OCI-LY3 (cell line): ENCODE measurements around the gene UGDH.

Experiments used
- H2AFZ ChIP-seq: fragments of 200-600, 300-600 bp; shearing (Covaris generic); 2 replicates; pipeline ENCODE4 v1.6.0; 2014; ENCODE audit warnings: antibody characterized with exemption, low read depth, low read length
- H3K27ac ChIP-seq: fragments of 200-600, 300-600 bp; sonication (generic); 2 replicates; pipeline ENCODE4 v1.5.1; 2014; ENCODE audit warnings: mild to moderate bottlenecking, low read length, moderate library complexity, mixed read lengths
- H3K27me3 ChIP-seq: fragments of 200-600, 300-600 bp; sonication (generic); 2 replicates; pipeline ENCODE4 v1.6.1; 2014; ENCODE audit warnings: low read depth, low read length, mixed read lengths
- H3K36me3 ChIP-seq: fragments of 200-600, 300-600 bp; sonication (generic); replicated peaks from 2 replicates; pipeline ENCODE3; 2014; ENCODE audit warnings: low read depth, low read length, mixed read lengths
- H3K4me1 ChIP-seq: fragments of 300-600, 200-600 bp; sonication (generic); 2 replicates; pipeline ENCODE4 v1.6.1; 2014; ENCODE audit warnings: low read length, mixed read lengths
- H3K4me2 ChIP-seq: fragments of 200-600, 300-600 bp; sonication (generic); 2 replicates; pipeline ENCODE4 v1.6.1; 2014; ENCODE audit warnings: low read length, mixed read lengths
- H3K4me3 ChIP-seq: fragments of 300-600, 200-600 bp; sonication (generic); 2 replicates; pipeline ENCODE4 v1.5.1; 2014; ENCODE audit warnings: antibody characterized with exemption, mild to moderate bottlenecking, low read length, moderate library complexity
- H3K79me2 ChIP-seq: fragments of 300-600, 200-600 bp; shearing (Covaris generic); 2 replicates; pipeline ENCODE4 v1.6.1; 2014; ENCODE audit warnings: mild to moderate bottlenecking, low read length, mixed read lengths
- H3K9ac ChIP-seq: fragments of 300-600, 200-600 bp; shearing (Covaris generic); 2 replicates; pipeline ENCODE4 v1.6.0; 2014; ENCODE audit warnings: mild to moderate bottlenecking, low read length, moderate library complexity
- H3K9me3 ChIP-seq: fragments of 200-600, 300-600 bp; shearing (Covaris generic); 2 replicates; pipeline ENCODE4 v1.6.1; 2014; ENCODE audit warnings: low read length, mixed read lengths; ENCODE audit not compliant: insufficient read depth
- H4K20me1 ChIP-seq: fragments of 200-600, 300-600 bp; sonication (generic); 2 replicates; pipeline ENCODE4 v1.6.1; 2016; ENCODE audit warnings: low read length, mixed read lengths; ENCODE audit not compliant: insufficient read depth
- EZH2phosphoT487 ChIP-seq: fragments of 200-600 bp; shearing (Covaris generic); IDR thresholded peaks from 2 replicates; pipeline ENCODE4 v1.6.1; 2018; ENCODE audit warnings: antibody characterized with exemption, mixed run types, low read depth
- TF ChIP-seq, protein P1 (sequence below): fragments of 200-600, 300-600 bp; sonication (generic); IDR thresholded peaks from 2 replicates; pipeline ENCODE4 v1.5.1; 2014; ENCODE audit warnings: antibody characterized with exemption, low read length, low read depth

Gene UGDH

GRCh38 chr4:39494354-39494753 lies 32.9 kb downstream of the UGDH start:
- H3K4me2 ChIP-seq: no peak overlapping the region
- H3K27me3 ChIP-seq: no peaks in the 10 kb centered on the region
- no peaks in the 10 kb centered on the region for H3K4me1 ChIP-seq
- no peak overlapping the region for H3K4me3 ChIP-seq
- peaks cover 8% of the 10 kb centered on the region for H3K36me3 ChIP-seq
- H3K79me2 ChIP-seq: no peaks in the 10 kb centered on the region
- no peak overlapping the region for H2AFZ ChIP-seq
- no peak overlapping the region for H3K9ac ChIP-seq
- no peaks in the 10 kb centered on the region for H4K20me1 ChIP-seq
- TF ChIP-seq EZH2phosphoT487: no peak
- no peak overlapping the region for H3K27ac ChIP-seq
- no peaks in the 10 kb centered on the region for H3K9me3 ChIP-seq

- no peak overlapping the region for H3K27ac ChIP-seq
- no peaks in the 10 kb centered on the region for H3K36me3 ChIP-seq
- no peak overlapping the region for H3K9ac ChIP-seq
- no peak overlapping the region for H2AFZ ChIP-seq
- no peaks in the 10 kb centered on the region for H4K20me1 ChIP-seq
- H3K4me3 ChIP-seq: no peak overlapping the region
- H3K9me3 ChIP-seq: no peaks in the 10 kb centered on the region
- H3K4me2 ChIP-seq: no peak overlapping the region
- H3K27me3 ChIP-seq: no peaks in the 10 kb centered on the region
- no peak for TF ChIP-seq EZH2phosphoT487
- TF ChIP-seq, protein P1, sequence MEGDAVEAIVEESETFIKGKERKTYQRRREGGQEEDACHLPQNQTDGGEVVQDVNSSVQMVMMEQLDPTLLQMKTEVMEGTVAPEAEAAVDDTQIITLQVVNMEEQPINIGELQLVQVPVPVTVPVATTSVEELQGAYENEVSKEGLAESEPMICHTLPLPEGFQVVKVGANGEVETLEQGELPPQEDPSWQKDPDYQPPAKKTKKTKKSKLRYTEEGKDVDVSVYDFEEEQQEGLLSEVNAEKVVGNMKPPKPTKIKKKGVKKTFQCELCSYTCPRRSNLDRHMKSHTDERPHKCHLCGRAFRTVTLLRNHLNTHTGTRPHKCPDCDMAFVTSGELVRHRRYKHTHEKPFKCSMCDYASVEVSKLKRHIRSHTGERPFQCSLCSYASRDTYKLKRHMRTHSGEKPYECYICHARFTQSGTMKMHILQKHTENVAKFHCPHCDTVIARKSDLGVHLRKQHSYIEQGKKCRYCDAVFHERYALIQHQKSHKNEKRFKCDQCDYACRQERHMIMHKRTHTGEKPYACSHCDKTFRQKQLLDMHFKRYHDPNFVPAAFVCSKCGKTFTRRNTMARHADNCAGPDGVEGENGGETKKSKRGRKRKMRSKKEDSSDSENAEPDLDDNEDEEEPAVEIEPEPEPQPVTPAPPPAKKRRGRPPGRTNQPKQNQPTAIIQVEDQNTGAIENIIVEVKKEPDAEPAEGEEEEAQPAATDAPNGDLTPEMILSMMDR: no peak
- no peaks in the 10 kb centered on the region for H3K4me1 ChIP-seq
- H3K79me2 ChIP-seq: no peaks in the 10 kb centered on the region
Measured at GRCh38 chr4:39490322-39490721, 36.9 kb downstream of the UGDH start.

DNA sequence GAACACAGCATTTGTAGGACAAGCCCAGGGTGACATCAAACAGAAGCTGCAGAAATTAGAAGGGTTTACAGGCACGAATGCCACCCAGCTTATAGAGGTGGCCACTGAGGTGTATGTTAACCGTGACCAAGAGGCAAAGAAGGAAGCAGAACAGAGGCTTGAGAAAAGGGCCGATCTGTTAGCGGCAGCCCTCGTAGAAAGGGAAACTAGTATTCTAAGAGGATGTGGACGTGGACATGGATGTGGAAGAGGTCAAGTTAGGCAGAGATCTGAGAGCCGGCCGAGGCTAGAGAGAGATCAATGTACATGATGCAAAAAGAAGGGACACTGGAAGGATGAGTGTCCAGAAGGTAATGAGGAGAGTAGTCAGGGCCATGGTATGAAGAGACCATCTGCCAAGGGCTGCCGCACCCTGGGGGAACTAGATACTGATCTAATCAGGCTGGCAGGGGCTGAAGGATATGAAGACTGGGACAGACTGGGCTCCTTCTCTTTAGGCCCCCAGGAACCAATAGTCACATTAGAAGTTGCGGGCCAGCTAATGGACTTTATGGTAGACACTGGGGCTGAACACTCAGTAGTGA lies 40.9 kb downstream of the UGDH start:
- Histone ChIP-seq H2AFZ (no peak overlapping the region), H3K27ac (no peak overlapping the region), H3K9me3 (no peaks in the 10 kb centered on the region), H3K36me3 (no peaks in the 10 kb centered on the region), H3K4me2 (no peak overlapping the region), H3K4me3 (no peak overlapping the region), H3K27me3 (no peaks in the 10 kb centered on the region), H3K4me1 (no peaks in the 10 kb centered on the region), H4K20me1 (no peaks in the 10 kb centered on the region), H3K79me2 (no peaks in the 10 kb centered on the region), H3K9ac (no peak overlapping the region)
- TF ChIP-seq, protein P1: no peak
- TF ChIP-seq EZH2phosphoT487: no peak

- no peaks in the 10 kb centered on the region for H3K4me1 ChIP-seq
- no peaks in the 10 kb centered on the region for H3K79me2 ChIP-seq
- H3K36me3 ChIP-seq: no peaks in the 10 kb centered on the region
- no peak overlapping the region for H3K27ac ChIP-seq
- H4K20me1 ChIP-seq: no peaks in the 10 kb centered on the region
- no peak overlapping the region for H2AFZ ChIP-seq
- no peaks in the 10 kb centered on the region for H3K27me3 ChIP-seq
- H3K4me3 ChIP-seq: no peak overlapping the region
- no peak overlapping the region for H3K4me2 ChIP-seq
- TF ChIP-seq, protein P1: no peak
- no peak for TF ChIP-seq EZH2phosphoT487
- H3K9me3 ChIP-seq: no peaks in the 10 kb centered on the region
- H3K9ac ChIP-seq: no peak overlapping the region
Measured at GRCh38 chr4:39484582-39485272, 42.5 kb downstream of the UGDH start.
